Prostate gland (tissue), 2 donors: Measurements from ENCODE around the gene SLC9A7.

ENCODE experiments used
- POLR2A ChIP-seq: fragments of 450-650 bp; IDR thresholded peaks from one replicate; pipeline ENCODE4 v1.6.1; 2016; ENCODE audit warnings: antibody characterized with exemption, mild to moderate bottlenecking
- POLR2AphosphoS5 ChIP-seq: sonication (generic); formaldehyde crosslinking; IDR thresholded peaks from one replicate; pipeline ENCODE4 v1.6.1; 2017; ENCODE audit warnings: antibody characterized with exemption
- TF ChIP-seq, protein P1 (sequence below), 4 experiments: fragments of 200-600 bp in 2 of 4; fragments of 450-650 bp in 2 of 4; sonication (generic) in 2 of 4; IDR thresholded peaks; 1 replicate in 3 of 4; 2 replicates in 1 of 4; pipeline ENCODE4 v1.5.1; 2016 to 2019; ENCODE audit warnings: antibody characterized with exemption in 4 of 4, mild to moderate bottlenecking in 2 of 4, moderate library complexity in 2 of 4

DNA sequence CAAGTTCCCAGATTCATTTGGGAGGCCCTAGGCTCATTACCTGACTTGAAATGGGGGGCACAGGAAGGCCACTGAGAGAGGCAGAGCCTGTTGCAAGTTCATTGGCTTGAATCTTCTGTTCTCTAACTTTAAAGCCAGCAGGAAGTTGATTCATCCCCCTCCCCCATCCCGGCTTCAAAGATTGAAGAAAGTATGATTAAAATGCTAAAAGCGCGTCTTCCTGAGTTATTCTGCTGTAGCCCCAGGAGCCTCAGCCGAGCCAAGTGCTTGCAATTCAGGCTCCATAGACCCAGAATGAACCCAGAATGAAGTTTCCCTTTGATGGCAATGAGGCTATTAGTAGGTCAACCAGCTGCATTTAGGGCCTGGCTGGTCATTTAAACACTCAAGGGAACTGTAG is 170.7 kb downstream of the SLC9A7 start:
- TF ChIP-seq, protein P1, sequence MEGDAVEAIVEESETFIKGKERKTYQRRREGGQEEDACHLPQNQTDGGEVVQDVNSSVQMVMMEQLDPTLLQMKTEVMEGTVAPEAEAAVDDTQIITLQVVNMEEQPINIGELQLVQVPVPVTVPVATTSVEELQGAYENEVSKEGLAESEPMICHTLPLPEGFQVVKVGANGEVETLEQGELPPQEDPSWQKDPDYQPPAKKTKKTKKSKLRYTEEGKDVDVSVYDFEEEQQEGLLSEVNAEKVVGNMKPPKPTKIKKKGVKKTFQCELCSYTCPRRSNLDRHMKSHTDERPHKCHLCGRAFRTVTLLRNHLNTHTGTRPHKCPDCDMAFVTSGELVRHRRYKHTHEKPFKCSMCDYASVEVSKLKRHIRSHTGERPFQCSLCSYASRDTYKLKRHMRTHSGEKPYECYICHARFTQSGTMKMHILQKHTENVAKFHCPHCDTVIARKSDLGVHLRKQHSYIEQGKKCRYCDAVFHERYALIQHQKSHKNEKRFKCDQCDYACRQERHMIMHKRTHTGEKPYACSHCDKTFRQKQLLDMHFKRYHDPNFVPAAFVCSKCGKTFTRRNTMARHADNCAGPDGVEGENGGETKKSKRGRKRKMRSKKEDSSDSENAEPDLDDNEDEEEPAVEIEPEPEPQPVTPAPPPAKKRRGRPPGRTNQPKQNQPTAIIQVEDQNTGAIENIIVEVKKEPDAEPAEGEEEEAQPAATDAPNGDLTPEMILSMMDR (IDR thresholded peaks at IDR 0.05), result no peak
- TF ChIP-seq POLR2A (no peak), POLR2AphosphoS5 (no peak)
